ENCODE data around the gene IGIP.
A peak's percentile ranks its signal among the peaks of the same experiment; 100 is the strongest.

Gene IGIP

GRCh38 chr5:140103154-140103553, 22.6 kb upstream of the IGIP start:
- 22 to 63% methylated on average over 1 of the region's 1 CpG for WGBS, 2 experiments (ENCODE audit: insufficient coverage in 2 of 2)
- H3K4me1 ChIP-seq (ENCODE audit: control insufficient read depth, insufficient read depth, low read length, poor library complexity, severe bottlenecking), result no peaks in the 10 kb centered on the region
- H3K36me3 ChIP-seq (ENCODE audit: control insufficient read depth, insufficient read depth, low read length), result no peaks in the 10 kb centered on the region
- no peak overlapping the region for H3K27ac ChIP-seq (ENCODE audit: low read depth, low read length, severe bottlenecking)
- H3K4me3 ChIP-seq (ENCODE audit: extremely low read depth, insufficient read depth, low read length, poor library complexity, severe bottlenecking), result no peak overlapping the region
- H3K9me3 ChIP-seq (ENCODE audit: control insufficient read depth, low read length), result no peaks in the 10 kb centered on the region

- Histone ChIP-seq H3K4me1 (ENCODE audit: control insufficient read depth, insufficient read depth, low read length, poor library complexity, severe bottlenecking) (peaks cover 4% of the 10 kb centered on the region), H3K27ac (ENCODE audit: low read depth, low read length, severe bottlenecking) (no peak overlapping the region), H3K4me3 (ENCODE audit: extremely low read depth, insufficient read depth, low read length, poor library complexity, severe bottlenecking) (no peak overlapping the region), H3K36me3 (ENCODE audit: control insufficient read depth, insufficient read depth, low read length) (no peaks in the 10 kb centered on the region), H3K9me3 (ENCODE audit: control insufficient read depth, low read length) (no peaks in the 10 kb centered on the region)
- no CpG with 5 or more reads among the region's 1 CpG for WGBS, 2 experiments (ENCODE audit: insufficient coverage in 2 of 2)
These were observed 21.6 kb upstream of the IGIP start for GRCh38 chr5:140104100-140104499.

GRCh38 chr5:140106101-140106500, 19.6 kb upstream of the IGIP start:
- H3K36me3 ChIP-seq (ENCODE audit: control insufficient read depth, insufficient read depth, low read length), result no peaks in the 10 kb centered on the region
- H3K27ac ChIP-seq (ENCODE audit: low read depth, low read length, severe bottlenecking), result no peak overlapping the region
- no peaks in the 10 kb centered on the region for H3K9me3 ChIP-seq (ENCODE audit: control insufficient read depth, low read length)
- 40 to 70% methylated on average over 1 to 2 of the region's 5 CpGs for WGBS, 2 experiments (ENCODE audit: insufficient coverage in 2 of 2)
- H3K4me1 ChIP-seq (ENCODE audit: control insufficient read depth, insufficient read depth, low read length, poor library complexity, severe bottlenecking), result peaks cover 4% of the 10 kb centered on the region
- no peak overlapping the region for H3K4me3 ChIP-seq (ENCODE audit: extremely low read depth, insufficient read depth, low read length, poor library complexity, severe bottlenecking)

GRCh38 chr5:140106805-140107311, 18.9 kb upstream of the IGIP start:
- Histone ChIP-seq H3K4me1 (ENCODE audit: control insufficient read depth, insufficient read depth, low read length, poor library complexity, severe bottlenecking) (peaks cover 9% of the 10 kb centered on the region), H3K27ac (ENCODE audit: low read depth, low read length, severe bottlenecking) (peak overlapping the region; percentile 57), H3K9me3 (ENCODE audit: control insufficient read depth, low read length) (no peaks in the 10 kb centered on the region), H3K36me3 (ENCODE audit: control insufficient read depth, insufficient read depth, low read length) (no peaks in the 10 kb centered on the region), H3K4me3 (ENCODE audit: extremely low read depth, insufficient read depth, low read length, poor library complexity, severe bottlenecking) (peak overlapping the region; percentile 52)
- 23 to 26% methylated on average over 14 of the region's 16 CpGs for WGBS, 2 experiments (ENCODE audit: insufficient coverage in 2 of 2)

- Histone ChIP-seq H3K9me3 (ENCODE audit: control insufficient read depth, low read length) (no peaks in the 10 kb centered on the region), H3K4me1 (ENCODE audit: control insufficient read depth, insufficient read depth, low read length, poor library complexity, severe bottlenecking) (peaks cover 16% of the 10 kb centered on the region), H3K4me3 (ENCODE audit: extremely low read depth, insufficient read depth, low read length, poor library complexity, severe bottlenecking) (peak overlapping the region; percentile 52), H3K36me3 (ENCODE audit: control insufficient read depth, insufficient read depth, low read length) (no peaks in the 10 kb centered on the region), H3K27ac (ENCODE audit: low read depth, low read length, severe bottlenecking) (peak overlapping the region; percentile 57)
- WGBS, 2 experiments (ENCODE audit: insufficient coverage in 2 of 2), result 0 to 1% methylated on average over 39 to 46 of the region's 88 CpGs
These were observed 18.2 kb upstream of the IGIP start for GRCh38 chr5:140107312-140108092.

- H3K9me3 ChIP-seq (ENCODE audit: control insufficient read depth, low read length), result no peaks in the 10 kb centered on the region
- H3K36me3 ChIP-seq (ENCODE audit: control insufficient read depth, insufficient read depth, low read length), result no peaks in the 10 kb centered on the region
- H3K4me1 ChIP-seq (ENCODE audit: control insufficient read depth, insufficient read depth, low read length, poor library complexity, severe bottlenecking), result peaks cover 16% of the 10 kb centered on the region
- H3K27ac ChIP-seq (ENCODE audit: low read depth, low read length, severe bottlenecking), result no peak overlapping the region
- WGBS, 2 experiments (ENCODE audit: insufficient coverage in 2 of 2), result 0% methylated on average over 11 to 18 of the region's 52 CpGs
- peak overlapping the region; percentile 52 for H3K4me3 ChIP-seq (ENCODE audit: extremely low read depth, insufficient read depth, low read length, poor library complexity, severe bottlenecking)
These were observed 17.4 kb upstream of the IGIP start for GRCh38 chr5:140108093-140109017.

- H3K27ac ChIP-seq (ENCODE audit: low read depth, low read length, severe bottlenecking), result no peak overlapping the region
- 2 to 3% methylated on average over 7 to 12 of the region's 24 CpGs for WGBS, 2 experiments (ENCODE audit: insufficient coverage in 2 of 2)
- peak overlapping the region; percentile 52 for H3K4me3 ChIP-seq (ENCODE audit: extremely low read depth, insufficient read depth, low read length, poor library complexity, severe bottlenecking)
- H3K4me1 ChIP-seq (ENCODE audit: control insufficient read depth, insufficient read depth, low read length, poor library complexity, severe bottlenecking), result peaks cover 16% of the 10 kb centered on the region
- H3K9me3 ChIP-seq (ENCODE audit: control insufficient read depth, low read length), result no peaks in the 10 kb centered on the region
- H3K36me3 ChIP-seq (ENCODE audit: control insufficient read depth, insufficient read depth, low read length), result no peaks in the 10 kb centered on the region
These were observed 16.5 kb upstream of the IGIP start for GRCh38 chr5:140109018-140109758.

- Histone ChIP-seq H3K9me3 (ENCODE audit: control insufficient read depth, low read length) (no peaks in the 10 kb centered on the region), H3K36me3 (ENCODE audit: control insufficient read depth, insufficient read depth, low read length) (no peaks in the 10 kb centered on the region), H3K27ac (ENCODE audit: low read depth, low read length, severe bottlenecking) (no peak overlapping the region), H3K4me1 (ENCODE audit: control insufficient read depth, insufficient read depth, low read length, poor library complexity, severe bottlenecking) (peaks cover 16% of the 10 kb centered on the region), H3K4me3 (ENCODE audit: extremely low read depth, insufficient read depth, low read length, poor library complexity, severe bottlenecking) (no peak overlapping the region)
- no CpG with 5 or more reads among the region's 2 CpGs for WGBS, 2 experiments (ENCODE audit: insufficient coverage in 2 of 2)
These were observed 15.7 kb upstream of the IGIP start for GRCh38 chr5:140109759-140110645.

- WGBS, 2 experiments (ENCODE audit: insufficient coverage in 2 of 2), result no CpG with 5 or more reads among the region's 1 CpG
- Histone ChIP-seq H3K4me1 (ENCODE audit: control insufficient read depth, insufficient read depth, low read length, poor library complexity, severe bottlenecking) (peaks cover 16% of the 10 kb centered on the region), H3K4me3 (ENCODE audit: extremely low read depth, insufficient read depth, low read length, poor library complexity, severe bottlenecking) (no peak overlapping the region), H3K27ac (ENCODE audit: low read depth, low read length, severe bottlenecking) (no peak overlapping the region), H3K9me3 (ENCODE audit: control insufficient read depth, low read length) (no peaks in the 10 kb centered on the region), H3K36me3 (ENCODE audit: control insufficient read depth, insufficient read depth, low read length) (no peaks in the 10 kb centered on the region)
These were observed 15.1 kb upstream of the IGIP start for GRCh38 chr5:140110646-140110957.
